D721Med (cell line): ENCODE data around the gene COQ9.

Source experiments
- DNase-seq: peaks from one replicate; pipeline ENCODE4 v3.0.0; 2011; ENCODE audit warnings: low spot score; ENCODE audit not compliant: insufficient read length
- FAIRE-seq: peaks from 2 replicates; lab custom pipeline; 2011; peaks lifted over from hg19 to GRCh38; lab: Jason Lieb, UNC
- TF ChIP-seq, protein P1 (sequence below): IDR thresholded peaks from 2 replicates; pipeline ENCODE4 v1.5.1; 2012; ENCODE audit warnings: mild to moderate bottlenecking, control low read depth; ENCODE audit not compliant: insufficient read depth; ENCODE audit errors: missing control alignments

The COQ9 gene

DNA sequence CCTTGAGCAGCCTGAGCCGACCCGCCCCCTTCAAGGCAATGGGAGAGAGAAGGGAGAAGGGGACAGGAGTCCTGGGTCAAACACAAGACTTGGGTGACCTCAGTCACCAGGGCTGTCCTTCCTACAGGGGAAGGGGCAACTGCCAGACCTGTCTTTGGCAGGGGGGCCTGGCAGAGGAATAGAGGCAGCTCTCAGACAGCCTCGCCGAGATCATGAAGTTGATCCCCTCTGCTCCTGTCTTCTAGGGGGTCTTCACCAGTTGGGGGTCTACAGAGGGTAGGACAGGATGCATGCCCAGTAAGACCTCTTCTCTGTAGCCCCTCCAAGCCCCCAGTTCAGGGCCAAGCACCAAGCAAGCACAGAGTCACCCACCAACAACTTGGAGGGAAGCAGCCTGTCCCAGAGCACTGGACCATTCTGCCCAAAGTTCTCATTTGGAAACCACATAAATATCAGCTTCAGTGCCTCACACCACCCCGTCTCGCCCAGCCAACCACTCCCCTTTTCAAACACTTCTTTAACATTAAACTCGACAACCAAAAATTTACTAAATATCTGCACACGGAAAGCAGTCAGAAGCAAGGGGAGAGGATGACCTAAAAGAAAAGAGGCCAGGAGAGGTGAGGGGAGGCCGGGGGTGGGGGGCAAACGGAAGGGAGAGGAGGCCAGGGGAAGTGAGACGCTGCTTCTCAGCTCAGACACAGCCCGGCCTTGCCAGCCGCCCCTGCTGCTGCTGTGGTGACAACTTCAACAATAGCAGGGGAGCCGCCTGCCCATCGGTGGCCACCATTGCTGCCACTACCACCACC lies 31.3 kb downstream of the COQ9 start:
- DNase-seq = no peak
- TF ChIP-seq, protein P1, sequence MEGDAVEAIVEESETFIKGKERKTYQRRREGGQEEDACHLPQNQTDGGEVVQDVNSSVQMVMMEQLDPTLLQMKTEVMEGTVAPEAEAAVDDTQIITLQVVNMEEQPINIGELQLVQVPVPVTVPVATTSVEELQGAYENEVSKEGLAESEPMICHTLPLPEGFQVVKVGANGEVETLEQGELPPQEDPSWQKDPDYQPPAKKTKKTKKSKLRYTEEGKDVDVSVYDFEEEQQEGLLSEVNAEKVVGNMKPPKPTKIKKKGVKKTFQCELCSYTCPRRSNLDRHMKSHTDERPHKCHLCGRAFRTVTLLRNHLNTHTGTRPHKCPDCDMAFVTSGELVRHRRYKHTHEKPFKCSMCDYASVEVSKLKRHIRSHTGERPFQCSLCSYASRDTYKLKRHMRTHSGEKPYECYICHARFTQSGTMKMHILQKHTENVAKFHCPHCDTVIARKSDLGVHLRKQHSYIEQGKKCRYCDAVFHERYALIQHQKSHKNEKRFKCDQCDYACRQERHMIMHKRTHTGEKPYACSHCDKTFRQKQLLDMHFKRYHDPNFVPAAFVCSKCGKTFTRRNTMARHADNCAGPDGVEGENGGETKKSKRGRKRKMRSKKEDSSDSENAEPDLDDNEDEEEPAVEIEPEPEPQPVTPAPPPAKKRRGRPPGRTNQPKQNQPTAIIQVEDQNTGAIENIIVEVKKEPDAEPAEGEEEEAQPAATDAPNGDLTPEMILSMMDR = no peak
- FAIRE-seq = no peak

DNA sequence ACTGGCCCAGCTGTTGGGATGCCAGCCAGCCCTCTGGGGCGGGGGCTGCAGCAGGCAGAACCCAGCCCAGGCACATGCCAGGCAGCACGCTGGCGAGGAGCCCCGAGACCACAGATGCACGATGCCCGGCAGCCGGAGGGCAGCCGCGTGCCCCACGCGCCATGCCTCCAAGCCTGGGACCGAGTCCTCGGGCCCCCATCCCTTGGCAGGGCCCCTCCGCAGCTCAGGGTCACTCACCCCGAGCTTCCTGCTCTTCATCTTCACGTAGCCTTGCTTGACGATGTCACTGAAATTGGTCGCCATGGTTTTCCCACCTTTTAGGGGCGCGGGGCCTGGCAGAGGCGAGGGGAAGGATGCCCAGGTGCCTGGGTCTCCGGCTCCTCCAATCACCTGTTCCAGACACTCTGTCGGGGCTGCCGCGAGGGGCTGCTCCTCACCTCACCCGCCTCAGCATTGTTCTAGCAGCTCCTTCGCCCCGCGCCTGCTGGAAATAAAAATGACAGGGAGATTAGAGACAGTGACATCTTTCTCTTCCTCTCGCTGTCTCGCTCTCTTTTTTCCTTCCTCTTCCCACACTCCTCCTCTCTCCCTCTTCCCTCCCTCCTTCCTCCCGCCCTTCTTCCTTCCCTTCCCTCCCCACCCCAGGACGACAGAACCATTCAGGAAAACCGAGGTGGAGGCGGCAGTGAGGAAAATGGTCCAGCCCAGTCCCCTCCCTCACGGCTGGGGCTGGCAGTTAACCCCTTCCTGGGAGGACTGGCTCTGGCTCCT lies 32.1 kb downstream of the COQ9 start:
- DNase-seq (peak; percentile 55), FAIRE-seq (no peak)
- TF ChIP-seq, protein P1 = no peak

DNA sequence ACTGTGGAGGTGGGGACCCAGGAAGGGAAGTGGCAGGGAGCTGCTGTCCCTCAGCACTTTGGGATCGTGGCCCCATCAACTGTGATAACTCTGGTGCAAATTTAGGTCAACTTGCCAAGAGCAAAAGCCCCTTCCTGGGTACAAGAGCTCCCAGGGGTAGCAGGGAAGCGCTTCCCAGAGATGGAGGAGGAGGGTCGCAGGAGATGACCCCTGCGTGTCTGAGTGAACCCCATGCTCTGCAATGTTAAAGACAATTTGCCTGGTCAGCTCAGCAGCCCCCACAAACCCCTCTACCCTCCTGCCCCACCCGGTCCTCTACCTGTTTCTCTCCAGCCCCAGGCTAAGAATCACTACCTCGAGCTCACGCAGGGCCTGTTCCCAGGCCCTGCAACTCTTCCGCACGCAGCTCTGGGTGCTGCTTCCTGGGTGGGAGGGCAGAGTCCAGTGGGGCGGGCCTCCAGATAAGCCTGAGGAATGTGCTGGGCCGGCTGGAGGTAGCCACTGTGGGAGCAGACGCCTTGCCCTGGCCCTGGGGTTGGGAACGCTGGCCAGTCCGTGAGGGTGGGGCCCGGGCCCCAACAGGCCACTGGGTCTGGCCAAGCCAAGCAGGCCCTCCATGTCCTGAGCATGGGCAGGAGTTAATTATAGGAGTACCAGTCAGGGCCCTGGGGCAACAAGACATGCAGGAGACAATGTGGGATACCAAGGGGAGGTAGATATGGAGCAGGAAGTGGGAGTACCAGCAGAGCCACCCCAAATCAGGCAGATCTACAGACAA lies 32.9 kb downstream of the COQ9 start:
- no peak for DNase-seq
- FAIRE-seq = no peak
- TF ChIP-seq, protein P1 = no peak

DNA sequence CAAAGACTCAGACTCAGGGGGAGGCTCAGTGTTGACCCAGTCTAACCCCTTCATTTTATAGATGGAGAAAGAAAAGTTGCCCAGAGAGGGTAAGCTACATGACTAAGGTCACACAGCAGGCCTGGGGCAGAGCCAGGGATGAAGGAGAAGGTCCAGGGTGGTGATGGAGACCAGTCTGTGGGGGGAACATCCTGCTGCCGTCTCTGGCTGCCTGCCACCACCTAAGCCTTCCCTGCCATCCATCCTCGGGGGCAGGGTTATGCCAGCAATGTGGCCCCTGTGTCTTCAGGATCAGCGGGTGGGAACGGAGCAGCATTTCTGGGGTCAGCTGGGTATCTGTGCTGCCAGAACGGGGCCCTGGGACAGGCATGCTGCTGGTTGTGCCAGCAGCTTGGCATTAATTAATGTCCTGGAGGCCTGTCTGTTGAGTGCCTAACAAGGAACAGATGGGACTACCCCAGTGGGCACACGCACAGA lies 33.5 kb downstream of the COQ9 start:
- TF ChIP-seq, protein P1 = no peak
- no peak for FAIRE-seq
- no peak for DNase-seq

DNA sequence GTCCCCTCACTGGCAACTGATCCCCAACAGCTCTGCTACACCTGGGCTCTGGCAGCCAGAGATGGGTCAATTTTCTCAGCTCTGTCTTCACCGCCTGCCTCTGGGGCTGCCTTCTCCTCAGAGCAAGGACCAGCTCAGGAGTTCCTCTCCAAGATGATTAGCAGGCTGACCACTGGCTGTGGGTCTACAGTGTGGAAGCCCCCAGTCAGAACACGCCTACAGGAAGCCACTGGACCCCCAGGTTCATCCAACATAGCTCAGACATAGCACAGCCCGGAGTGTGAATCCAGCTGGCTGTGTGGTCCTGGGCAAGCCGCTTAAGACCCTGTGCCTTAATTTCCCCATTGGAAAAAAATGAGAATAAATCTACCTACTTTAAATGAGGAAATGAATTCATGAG lies 34.1 kb downstream of the COQ9 start:
- TF ChIP-seq, protein P1 = no peak
- DNase-seq = no peak
- no peak for FAIRE-seq

DNA sequence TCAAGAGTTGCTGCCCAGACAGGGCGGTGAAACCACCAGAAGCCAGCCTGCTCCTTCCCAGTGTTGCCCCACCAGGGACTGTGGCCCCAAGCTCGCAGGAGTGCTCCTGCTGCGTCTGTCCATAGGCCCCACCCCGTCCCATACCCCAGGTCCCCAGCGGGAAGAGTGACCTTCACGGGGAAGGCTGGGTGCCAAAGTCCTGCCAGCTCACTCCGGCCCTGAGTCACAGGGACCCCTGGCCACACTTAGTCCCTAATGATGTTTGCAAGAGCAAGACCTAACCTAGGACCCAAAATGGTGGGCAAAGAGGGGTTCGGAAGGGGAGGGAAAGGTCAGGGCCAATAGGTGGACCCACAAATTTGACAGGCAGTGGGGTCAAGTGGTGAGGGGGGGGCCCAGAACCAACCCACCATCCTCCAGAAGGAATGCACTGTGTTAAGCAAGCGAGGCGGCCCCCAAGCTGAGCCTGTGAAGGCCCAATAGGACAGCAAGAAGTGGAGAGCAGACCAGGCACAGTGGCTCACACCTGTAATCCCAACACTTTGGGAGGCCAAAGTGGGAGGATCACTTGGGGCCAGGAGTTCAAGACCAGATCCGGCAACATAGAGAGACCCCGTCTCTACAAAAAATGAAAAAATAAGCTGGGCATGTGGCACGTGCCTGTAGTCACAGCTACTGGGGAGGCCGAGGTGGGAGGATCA lies 35.7 kb downstream of the COQ9 start:
- TF ChIP-seq, protein P1 = no peak
- no peak for DNase-seq
- no peak for FAIRE-seq
